ENCODE results near the gene CCDC97. TPM values are rescaled to one million over a fixed set of nuclear protein-coding genes. Genes with fewer than 3 reads are reported as not detected.

The CCDC97 gene
- total RNA-seq, 1 experiment from 2014 or later = 31.4 TPM

GRCh38 chr19:41363371-41363752 lies 53.4 kb downstream of the CCDC97 start:
- no peaks in the 10 kb centered on the region for H3K9me3 Mint-ChIP-seq
- H3K27me3 Mint-ChIP-seq (ENCODE audit: low read depth) = no peaks in the 10 kb centered on the region
- peak overlapping the region; percentile 90 for H3K4me3 Mint-ChIP-seq
- DNase-seq (ENCODE audit: low spot score) (no peak), ATAC-seq (no peak)
- H3K4me1 Mint-ChIP-seq = peaks cover 6% of the 10 kb centered on the region; the same call in 1 of the 2 replicates
- no peaks in the 10 kb centered on the region for H3K36me3 Mint-ChIP-seq
- TF ChIP-seq NR3C1 (CRISPR knock-in tag; conservative IDR thresholded peaks at IDR 0.05; ENCODE audit: low read depth) = no peak
- CTCF ChIA-PET = interaction anchor here (1.0 to 4.4 kb wide), 13 partner anchors 10 to 207 kb away, joined by 3 to 103 read pairs (median 9); partner anchors contain the start of genes B3GNT8, TGFB1 and TMEM91
- no peak overlapping the region for H3K27ac Mint-ChIP-seq
- POLR2A ChIA-PET = interaction anchor here (0.7 to 1.7 kb wide), 7 partner anchors 9 to 586 kb away, joined by 3 to 9 read pairs (median 4); partner anchors contain the start of genes CCDC97, DMAC2, HNRNPUL1 and RAB4B

- Mint-ChIP-seq H3K9me3 (no peaks in the 10 kb centered on the region), H3K4me1 (peaks cover 6% of the 10 kb centered on the region; the same call in 1 of the 2 replicates), H3K27ac (peak within 1 kb of the TSS; percentile 97), H3K36me3 (no peaks in the 10 kb centered on the region), H3K4me3 (peak within 1 kb of the TSS; percentile 90), H3K27me3 (ENCODE audit: low read depth) (no peaks in the 10 kb centered on the region)
- POLR2A ChIA-PET = interaction anchor here (0.7 to 1.7 kb wide), 8 partner anchors 9 to 586 kb away, joined by 3 to 9 read pairs (median 4); partner anchors contain the start of genes CCDC97, DMAC2, HNRNPUL1 and RAB4B
- peak; percentile 98 for DNase-seq (ENCODE audit: low spot score)
- peak; percentile 48; the same call in 1 of the 2 replicates for TF ChIP-seq TEAD1 (CRISPR knock-in tag; IDR thresholded peaks at IDR 0.05)
- TF ChIP-seq SP1 (CRISPR knock-in tag; conservative IDR thresholded peaks at IDR 0.05) = peak; percentile 46; the same call in 1 of the 2 replicates
- peak; percentile 36; the same call in 1 of the 2 replicates for TF ChIP-seq GABPB1 (CRISPR knock-in tag; IDR thresholded peaks at IDR 0.05)
- 0 out of 2 replicates have a peak, but pooled peaks have one; percentile 9 for TF ChIP-seq CREM (CRISPR knock-in tag; IDR thresholded peaks at IDR 0.05)
- no peak for TF ChIP-seq PRRX2 (CRISPR knock-in tag; IDR thresholded peaks at IDR 0.05)
- TF ChIP-seq HMGXB4 (CRISPR knock-in tag; IDR thresholded peaks at IDR 0.05) = no peak
- TF ChIP-seq NFYB (CRISPR knock-in tag; conservative IDR thresholded peaks at IDR 0.05; ENCODE audit: low read depth) = peak; percentile 50; the same call in 1 of the 2 replicates
- no peak for TF ChIP-seq ATF1 (CRISPR knock-in tag; IDR thresholded peaks at IDR 0.05)
- no peak for TF ChIP-seq RELA (CRISPR knock-in tag; IDR thresholded peaks at IDR 0.05; ENCODE audit: borderline replicate concordance)
- TF ChIP-seq, protein P1, sequence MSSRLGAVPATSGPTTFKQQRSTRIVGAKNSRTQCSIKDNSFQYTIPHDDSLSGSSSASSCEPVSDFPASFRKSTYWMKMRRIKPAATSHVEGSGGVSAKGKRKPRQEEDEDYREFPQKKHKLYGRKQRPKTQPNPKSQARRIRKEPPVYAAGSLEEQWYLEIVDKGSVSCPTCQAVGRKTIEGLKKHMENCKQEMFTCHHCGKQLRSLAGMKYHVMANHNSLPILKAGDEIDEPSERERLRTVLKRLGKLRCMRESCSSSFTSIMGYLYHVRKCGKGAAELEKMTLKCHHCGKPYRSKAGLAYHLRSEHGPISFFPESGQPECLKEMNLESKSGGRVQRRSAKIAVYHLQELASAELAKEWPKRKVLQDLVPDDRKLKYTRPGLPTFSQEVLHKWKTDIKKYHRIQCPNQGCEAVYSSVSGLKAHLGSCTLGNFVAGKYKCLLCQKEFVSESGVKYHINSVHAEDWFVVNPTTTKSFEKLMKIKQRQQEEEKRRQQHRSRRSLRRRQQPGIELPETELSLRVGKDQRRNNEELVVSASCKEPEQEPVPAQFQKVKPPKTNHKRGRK (CRISPR knock-in tag; IDR thresholded peaks at IDR 0.05; ENCODE audit: borderline replicate concordance) = no peak
- no peak for TF ChIP-seq TCF7 (CRISPR knock-in tag; IDR thresholded peaks at IDR 0.05; ENCODE audit: low read depth)
- no peak for TF ChIP-seq ZNF423 (CRISPR knock-in tag; IDR thresholded peaks at IDR 0.05)
- 0 out of 2 replicates have a peak, but pooled peaks have one; percentile 41 for TF ChIP-seq MAX (CRISPR knock-in tag; IDR thresholded peaks at IDR 0.05)
- peak; percentile 96 for ATAC-seq
- CTCF ChIA-PET = interaction anchor here (0.6 to 4.4 kb wide), 15 partner anchors 10 to 207 kb away, joined by 3 to 103 read pairs (median 7); partner anchors contain the start of genes B3GNT8, TGFB1 and TMEM91
Observed at GRCh38 chr19:41363753-41364523, 54.0 kb downstream of the CCDC97 start, which contains the start of gene B9D2. B9D2 (minus strand) TSS chr19:41364149; CDS start chr19:41363519, 630 bp downstream.

DNA sequence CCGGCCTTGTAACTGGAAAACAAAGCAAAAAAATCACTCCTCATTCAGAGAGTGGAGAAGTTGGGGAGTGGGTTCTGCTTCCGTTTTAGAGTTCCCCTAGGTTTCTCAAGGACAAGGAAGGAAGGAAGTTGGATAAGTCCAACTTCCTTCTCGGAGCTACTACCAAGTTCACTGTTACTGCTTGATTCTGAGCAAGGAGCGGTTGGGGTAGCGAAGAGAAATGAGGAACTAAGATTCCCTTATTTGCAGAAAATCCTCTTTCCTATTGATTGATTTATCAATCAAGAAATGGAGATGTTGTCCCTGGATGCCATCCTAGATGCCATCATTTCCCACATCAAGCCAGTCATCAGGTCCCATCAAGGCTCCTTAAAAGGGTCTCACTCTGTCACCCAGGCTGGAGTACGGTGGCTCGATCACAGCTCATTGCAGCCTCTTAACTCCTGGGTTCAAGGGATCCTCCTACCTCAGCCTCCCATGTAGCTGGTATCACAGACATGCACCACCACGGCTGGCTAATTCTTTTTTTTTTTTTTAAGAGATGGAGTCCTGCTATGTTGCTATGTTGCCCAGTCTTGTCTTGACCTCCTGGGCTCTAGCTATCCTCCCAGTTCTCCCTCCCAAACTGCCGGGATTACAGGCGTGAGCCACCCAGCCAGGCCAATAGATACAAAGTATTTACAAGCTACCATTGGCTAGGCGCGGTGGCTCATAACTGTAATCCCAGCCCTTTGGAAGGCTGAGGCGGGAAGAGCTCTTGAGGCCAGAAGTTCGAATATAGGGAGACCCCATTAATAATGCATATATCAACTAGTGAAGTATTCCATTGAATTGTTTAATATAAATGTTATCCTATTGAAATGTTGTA lies 54.8 kb downstream of the CCDC97 start:
- ChIA-PET CTCF (interaction anchor here (1.0 to 4.4 kb wide), 19 partner anchors 11 to 206 kb away, joined by 3 to 103 read pairs (median 7); partner anchors contain the start of genes DMAC2, TGFB1 and TMEM91), POLR2A (interaction anchor here (0.7 to 1.6 kb wide), 6 partner anchors 10 to 587 kb away, joined by 3 to 9 read pairs (median 3); partner anchors contain the start of genes DMAC2, HNRNPUL1 and RAB4B)
- peak overlapping the region; percentile 90 for H3K4me3 Mint-ChIP-seq
- no peak for TF ChIP-seq ZNF121 (CRISPR knock-in tag; IDR thresholded peaks at IDR 0.05)
- TF ChIP-seq MYBL2 (CRISPR knock-in tag; IDR thresholded peaks at IDR 0.05) = no peak
- TF ChIP-seq CBFB (CRISPR knock-in tag; IDR thresholded peaks at IDR 0.05; ENCODE audit: low read depth) = no peak
- TF ChIP-seq NR3C1 (CRISPR knock-in tag; conservative IDR thresholded peaks at IDR 0.05; ENCODE audit: low read depth) = no peak
- no peak for TF ChIP-seq ZNF671 (CRISPR knock-in tag; IDR thresholded peaks at IDR 0.05)
- no peak for TF ChIP-seq NFATC4 (CRISPR knock-in tag; IDR thresholded peaks at IDR 0.05)
- TF ChIP-seq PREB (CRISPR knock-in tag; IDR thresholded peaks at IDR 0.05; ENCODE audit: borderline replicate concordance) = no peak
- TF ChIP-seq NFYB (CRISPR knock-in tag; conservative IDR thresholded peaks at IDR 0.05; ENCODE audit: low read depth) = no peak
- no peak for TF ChIP-seq GABPB1 (CRISPR knock-in tag; IDR thresholded peaks at IDR 0.05)
- no peak for TF ChIP-seq ESRRA (CRISPR knock-in tag; IDR thresholded peaks at IDR 0.05; ENCODE audit: borderline replicate concordance)
- TF ChIP-seq, protein P2, sequence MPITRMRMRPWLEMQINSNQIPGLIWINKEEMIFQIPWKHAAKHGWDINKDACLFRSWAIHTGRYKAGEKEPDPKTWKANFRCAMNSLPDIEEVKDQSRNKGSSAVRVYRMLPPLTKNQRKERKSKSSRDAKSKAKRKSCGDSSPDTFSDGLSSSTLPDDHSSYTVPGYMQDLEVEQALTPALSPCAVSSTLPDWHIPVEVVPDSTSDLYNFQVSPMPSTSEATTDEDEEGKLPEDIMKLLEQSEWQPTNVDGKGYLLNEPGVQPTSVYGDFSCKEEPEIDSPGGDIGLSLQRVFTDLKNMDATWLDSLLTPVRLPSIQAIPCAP (CRISPR knock-in tag; IDR thresholded peaks at IDR 0.05) = no peak
- no peak for TF ChIP-seq TEAD4 (CRISPR knock-in tag; IDR thresholded peaks at IDR 0.05)
- TF ChIP-seq CREB1 (CRISPR knock-in tag; IDR thresholded peaks at IDR 0.05) = no peak
- peak overlapping the region; percentile 97 for H3K27ac Mint-ChIP-seq
- DNase-seq (ENCODE audit: low spot score) = no peak
- no peaks in the 10 kb centered on the region for H3K9me3 Mint-ChIP-seq
- H3K27me3 Mint-ChIP-seq (ENCODE audit: low read depth) = no peaks in the 10 kb centered on the region
- H3K4me1 Mint-ChIP-seq = peaks cover 6% of the 10 kb centered on the region; the same call in 1 of the 2 replicates
- H3K36me3 Mint-ChIP-seq = no peaks in the 10 kb centered on the region
- ATAC-seq = no peak
